Measurements from ENCODE around the gene ASGR2.

The ASGR2 gene

DNA sequence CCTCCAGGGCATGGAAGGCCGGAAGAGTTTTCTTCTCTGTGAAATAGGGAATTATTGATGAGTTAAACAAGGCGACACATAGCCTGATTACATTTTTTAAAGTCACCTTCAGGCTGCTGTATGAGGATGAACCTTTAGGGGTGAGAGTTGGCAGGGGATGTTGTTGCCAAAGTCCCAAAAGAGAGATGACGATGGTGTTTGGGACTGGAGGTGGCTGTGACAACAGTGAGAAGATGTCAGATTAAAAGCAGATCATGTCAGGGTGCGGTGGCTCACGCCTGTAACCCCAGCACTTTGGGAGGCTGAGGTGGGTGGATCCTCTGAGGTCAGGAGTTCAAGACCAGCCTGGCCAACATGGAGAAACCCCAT is 16.8 kb upstream of the ASGR2 start:
- TF ChIP-seq GATA2 (IDR thresholded peaks at IDR 0.05; ENCODE audit: low read depth, low read length) (no peak), GATA3 (IDR thresholded peaks at IDR 0.05; ENCODE audit: low read depth, low read length) (no peak)

DNA sequence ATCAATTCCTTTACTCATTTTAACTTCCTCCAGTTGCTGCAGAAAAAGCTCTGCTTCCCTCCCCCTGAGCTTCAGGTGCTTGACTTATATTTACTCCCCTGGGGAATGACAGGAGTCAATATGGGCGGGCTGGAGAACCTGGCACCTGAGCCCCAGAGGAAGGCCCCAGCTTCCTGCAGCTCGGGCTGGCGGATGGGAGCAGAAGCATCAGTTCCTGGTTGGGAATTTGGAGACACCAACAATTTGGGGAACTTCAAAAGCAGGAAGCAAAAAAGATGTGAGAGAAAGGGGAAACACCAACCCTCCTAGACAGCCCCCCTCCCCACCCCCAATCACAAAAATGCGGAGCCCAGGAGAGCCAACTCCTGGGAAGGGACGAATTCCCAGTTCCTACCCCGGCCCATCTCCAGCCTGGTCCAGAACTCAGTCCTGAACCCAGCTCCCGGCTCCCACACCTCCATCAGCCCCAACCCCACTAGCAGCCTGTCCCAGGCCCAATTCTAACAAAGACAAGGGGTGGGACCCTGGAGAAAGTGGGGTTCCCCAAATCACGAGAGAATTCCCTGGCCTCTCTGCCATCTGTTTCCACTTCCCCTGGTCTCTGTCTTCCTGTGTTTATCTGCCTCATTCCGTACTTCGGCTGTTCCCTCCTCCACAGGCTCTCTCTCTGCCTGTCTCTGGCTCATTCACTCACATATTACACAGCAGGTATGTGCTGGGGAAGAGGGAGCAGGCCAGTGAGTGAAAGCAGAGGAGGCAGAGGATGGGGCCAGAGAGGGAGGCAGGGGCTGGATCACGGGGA is 16.2 kb upstream of the ASGR2 start:
- TF ChIP-seq GATA2 (IDR thresholded peaks at IDR 0.05; ENCODE audit: low read depth, low read length) (no peak), GATA3 (IDR thresholded peaks at IDR 0.05; ENCODE audit: low read depth, low read length) (no peak)

DNA sequence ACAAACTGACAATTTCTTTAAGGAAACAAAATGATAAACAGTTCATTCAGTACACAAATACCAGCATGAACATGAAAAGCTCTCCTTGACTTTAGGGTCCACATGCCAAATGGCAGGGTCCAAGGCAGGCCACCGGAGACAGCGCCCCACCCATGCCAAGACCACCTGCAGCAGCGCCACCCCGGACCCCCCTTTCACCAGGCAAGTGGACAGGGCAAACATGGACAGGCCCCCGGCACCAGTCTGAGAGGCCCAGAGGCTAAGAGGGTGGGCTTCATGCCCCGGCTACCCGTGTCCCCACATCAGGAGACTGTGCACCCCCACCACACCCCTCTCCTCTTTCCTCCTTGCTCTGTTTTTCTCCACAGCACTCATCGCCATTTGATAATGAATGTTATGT is 14.7 kb upstream of the ASGR2 start:
- TF ChIP-seq GATA2 (IDR thresholded peaks at IDR 0.05; ENCODE audit: low read depth, low read length) = no peak
- TF ChIP-seq GATA3 (IDR thresholded peaks at IDR 0.05; ENCODE audit: low read depth, low read length) = no peak

DNA sequence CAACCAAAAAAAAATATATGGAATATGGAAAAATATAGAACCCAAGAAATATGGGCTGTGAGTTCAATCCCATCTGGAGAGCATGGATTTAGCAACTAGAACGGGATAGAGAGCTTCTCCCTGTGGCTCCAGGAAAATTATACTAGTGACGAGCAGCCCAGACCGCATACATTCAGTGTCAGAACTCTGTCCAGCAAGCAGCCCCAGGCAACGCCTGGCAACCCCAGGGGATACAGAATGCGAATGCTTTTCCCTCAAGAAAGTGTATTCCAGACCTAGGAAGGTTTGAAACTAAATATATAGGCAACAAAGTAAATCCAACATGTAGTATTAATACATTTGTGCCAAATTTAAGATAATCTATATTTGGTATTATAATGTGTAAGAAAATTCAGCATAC is 13.5 kb upstream of the ASGR2 start:
- TF ChIP-seq GATA3 (IDR thresholded peaks at IDR 0.05; ENCODE audit: low read depth, low read length) (no peak), GATA2 (IDR thresholded peaks at IDR 0.05; ENCODE audit: low read depth, low read length) (no peak)

DNA sequence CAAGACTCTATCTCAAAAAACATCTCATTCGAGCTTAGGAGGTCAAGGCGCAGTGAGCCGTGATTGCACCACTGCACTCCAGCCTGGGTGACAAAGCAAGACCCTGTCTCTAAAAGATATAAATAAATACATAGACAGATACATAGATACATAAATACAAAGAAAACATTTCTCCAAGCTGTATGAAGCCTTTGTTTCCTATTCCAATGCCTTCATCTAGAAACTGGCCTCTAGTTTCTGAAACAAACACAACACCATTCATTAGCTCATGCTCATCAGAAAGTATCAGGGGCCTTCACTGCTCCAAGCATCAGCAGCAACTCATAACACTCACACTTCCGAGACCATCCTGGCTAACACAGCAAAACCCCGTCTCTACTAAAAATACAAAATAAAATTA is 10.3 kb upstream of the ASGR2 start:
- TF ChIP-seq GATA3 (IDR thresholded peaks at IDR 0.05; ENCODE audit: low read depth, low read length) (no peak), GATA2 (IDR thresholded peaks at IDR 0.05; ENCODE audit: low read depth, low read length) (no peak)

DNA sequence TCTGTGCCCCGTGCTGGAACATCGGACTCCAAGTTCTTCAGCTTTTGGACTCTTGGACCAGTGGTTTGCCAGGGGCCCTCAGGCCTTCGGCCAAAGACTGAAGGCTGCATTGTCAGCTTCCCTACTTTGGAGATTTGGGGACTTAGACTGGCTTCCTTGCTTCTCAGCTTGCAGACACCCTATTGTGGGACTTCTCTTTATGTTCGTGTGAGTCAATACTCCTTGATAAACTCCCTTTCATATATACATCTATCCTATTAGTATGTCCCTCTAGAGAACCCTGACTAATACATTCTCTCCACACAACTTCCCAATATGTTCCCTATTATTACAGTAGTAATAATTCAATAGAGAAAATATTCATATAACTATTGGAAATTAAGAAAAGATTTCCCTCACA is 9.2 kb upstream of the ASGR2 start:
- TF ChIP-seq GATA2 (IDR thresholded peaks at IDR 0.05; ENCODE audit: low read depth, low read length) = no peak
- TF ChIP-seq GATA3 (IDR thresholded peaks at IDR 0.05; ENCODE audit: low read depth, low read length) = no peak

DNA sequence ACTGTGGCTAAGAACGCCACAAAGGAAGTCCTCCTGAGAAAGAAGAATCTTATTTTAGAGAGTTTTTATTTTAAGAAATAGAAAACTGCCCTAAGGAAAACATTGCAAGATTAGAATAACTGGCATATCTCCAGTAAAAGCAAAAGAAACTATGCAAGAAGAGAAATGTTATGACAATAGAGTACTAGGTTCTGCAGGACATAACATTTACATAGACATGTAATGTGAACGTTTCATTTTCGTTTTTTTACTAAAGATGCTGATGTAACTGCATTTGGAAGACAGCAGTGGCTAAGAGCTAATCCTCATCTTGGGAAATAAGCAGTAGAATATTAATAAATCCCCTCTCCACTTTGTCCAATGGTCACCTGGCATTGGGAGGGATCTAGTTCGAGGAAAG is 7.8 kb upstream of the ASGR2 start:
- TF ChIP-seq GATA3 (IDR thresholded peaks at IDR 0.05; ENCODE audit: low read depth, low read length) (no peak), GATA2 (IDR thresholded peaks at IDR 0.05; ENCODE audit: low read depth, low read length) (no peak)

DNA sequence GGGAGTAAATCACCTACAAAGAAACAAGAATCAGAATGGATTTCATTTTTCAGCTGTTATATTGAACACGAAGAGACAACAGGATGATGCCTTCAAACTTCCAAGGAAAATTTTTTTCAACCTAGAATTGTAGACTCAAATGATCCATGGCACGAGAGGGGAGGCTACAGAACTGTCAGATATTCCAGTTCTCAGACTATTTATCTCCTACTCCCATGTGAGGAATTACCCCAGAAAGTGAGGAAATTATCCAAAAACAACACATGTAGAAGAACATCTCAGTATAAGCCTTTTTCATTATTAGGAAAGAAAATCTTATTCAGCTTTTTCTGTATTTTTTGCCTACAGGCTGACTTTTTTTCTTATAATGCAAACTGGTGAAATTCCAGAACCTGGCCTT is 5.5 kb upstream of the ASGR2 start:
- TF ChIP-seq GATA3 (IDR thresholded peaks at IDR 0.05; ENCODE audit: low read depth, low read length) = no peak
- no peak for TF ChIP-seq GATA2 (IDR thresholded peaks at IDR 0.05; ENCODE audit: low read depth, low read length)

DNA sequence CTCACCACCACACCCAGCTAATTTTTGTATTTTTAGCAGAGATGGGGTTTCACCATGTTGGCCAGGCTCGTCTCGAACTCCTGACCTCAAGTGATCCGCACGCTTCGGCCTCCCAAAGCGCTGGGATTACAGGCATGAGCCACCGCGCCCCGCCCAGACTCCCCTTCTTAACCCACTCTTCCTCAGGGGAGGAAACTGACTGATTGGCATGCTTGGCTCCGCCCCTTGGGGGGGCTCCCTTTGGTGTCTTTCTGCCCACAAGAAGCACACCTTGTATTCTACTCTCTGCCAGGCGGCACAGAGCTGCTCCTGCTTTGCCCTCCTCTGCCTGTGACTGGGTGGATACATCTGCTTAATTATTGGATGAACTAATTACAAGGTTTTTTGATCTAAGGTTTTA is 4.7 kb upstream of the ASGR2 start:
- TF ChIP-seq GATA2 (IDR thresholded peaks at IDR 0.05; ENCODE audit: low read depth, low read length) (no peak), GATA3 (IDR thresholded peaks at IDR 0.05; ENCODE audit: low read depth, low read length) (no peak)

DNA sequence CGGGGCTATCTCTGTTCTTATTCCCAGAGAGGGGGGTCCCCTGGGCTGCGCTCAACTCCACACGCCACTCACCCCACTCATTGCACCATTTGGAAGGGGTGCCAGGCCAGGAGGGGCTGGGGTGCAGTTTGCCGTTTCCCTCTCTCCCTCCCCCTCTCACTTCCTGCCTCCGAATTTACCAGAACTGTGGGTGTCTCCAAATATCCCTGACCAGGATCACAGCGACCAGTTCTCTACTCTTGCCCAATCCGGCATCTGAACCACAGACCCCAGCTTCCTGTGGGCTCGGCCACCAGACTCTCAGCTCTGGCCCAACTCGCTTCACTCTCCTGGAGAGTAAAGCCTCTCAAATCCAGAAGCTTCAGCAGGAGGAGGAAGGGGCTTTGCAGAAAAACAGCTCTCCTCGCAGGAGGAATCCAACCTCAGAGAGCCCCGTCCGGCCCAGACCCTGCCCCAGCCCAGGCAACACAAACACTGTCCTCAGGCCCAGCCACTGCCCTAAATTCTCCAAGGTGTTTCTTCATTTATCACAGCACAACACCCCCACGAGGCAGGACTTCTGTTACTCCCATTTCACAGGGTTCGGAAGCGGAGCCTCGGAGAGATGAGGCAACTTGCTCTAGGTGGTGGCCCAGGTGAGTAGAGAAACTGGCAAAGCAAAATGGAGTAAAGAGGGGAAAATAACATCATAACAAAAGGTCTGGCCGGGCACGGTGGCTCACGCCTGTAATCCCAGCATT is 423 bp upstream of the ASGR2 start:
- no peak for TF ChIP-seq GATA2 (IDR thresholded peaks at IDR 0.05; ENCODE audit: low read depth, low read length)
- no peak for TF ChIP-seq GATA3 (IDR thresholded peaks at IDR 0.05; ENCODE audit: low read depth, low read length)

DNA sequence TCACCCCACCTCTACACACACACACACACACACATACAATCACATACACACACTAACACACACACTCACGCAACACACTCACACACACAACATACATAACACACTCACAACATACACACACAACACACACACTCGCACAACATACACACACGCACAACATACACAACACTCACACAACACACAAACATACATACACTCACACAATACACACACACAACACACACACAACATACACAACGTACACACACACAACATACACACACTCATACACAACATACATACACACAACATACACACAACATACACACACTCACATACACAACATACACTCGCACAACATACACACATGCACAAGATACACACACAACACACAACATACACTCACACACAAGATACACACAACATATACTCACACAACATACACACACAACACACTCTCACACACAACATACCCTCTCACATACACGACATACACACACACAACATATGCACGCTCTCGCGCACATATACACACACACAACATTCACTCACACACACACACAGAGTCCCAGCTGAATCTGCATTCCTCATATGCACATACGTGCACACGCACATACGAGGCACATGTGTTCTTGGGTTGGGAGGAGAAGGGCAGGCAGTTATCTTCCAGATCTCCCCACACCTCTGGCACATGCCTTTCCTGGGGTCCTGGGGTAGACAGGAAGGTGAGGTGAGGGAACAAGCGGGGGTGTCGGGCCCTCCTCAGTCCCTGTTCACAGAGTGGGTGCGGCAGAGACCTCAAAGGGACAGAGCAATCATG is 1.1 kb downstream of the ASGR2 start:
- TF ChIP-seq GATA2 (IDR thresholded peaks at IDR 0.05; ENCODE audit: low read depth, low read length) (no peak), GATA3 (IDR thresholded peaks at IDR 0.05; ENCODE audit: low read depth, low read length) (no peak)

DNA sequence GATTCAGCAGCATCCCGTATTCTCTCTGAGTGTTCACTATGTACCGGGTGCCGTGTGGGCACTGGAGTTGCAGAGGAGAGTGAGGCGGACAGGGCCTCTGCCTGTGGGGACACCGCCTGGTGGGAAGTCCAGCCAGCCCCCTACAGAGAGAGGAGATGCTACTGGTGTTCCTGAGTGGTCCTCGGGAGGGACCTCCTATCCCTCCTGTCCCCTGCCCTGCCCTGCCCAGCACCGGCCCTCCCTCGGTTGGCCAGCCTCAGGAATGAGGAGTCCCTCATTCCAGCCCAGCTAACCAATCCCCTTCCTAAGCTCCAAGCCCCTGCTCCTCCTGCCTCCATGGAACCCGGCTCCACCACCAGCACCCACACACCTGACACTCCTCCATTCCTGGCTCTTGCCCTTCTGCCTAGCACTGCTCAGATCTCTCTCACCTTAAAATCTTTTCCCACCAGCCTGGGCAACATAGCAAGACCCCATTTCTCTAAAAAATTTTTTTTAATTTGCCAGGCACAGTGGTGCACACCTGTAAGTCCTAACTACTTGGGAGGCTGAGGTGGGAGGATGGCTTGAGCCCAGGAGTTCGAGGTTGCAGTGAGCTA is 2.0 kb downstream of the ASGR2 start:
- TF ChIP-seq GATA2 (IDR thresholded peaks at IDR 0.05; ENCODE audit: low read depth, low read length) (no peak), GATA3 (IDR thresholded peaks at IDR 0.05; ENCODE audit: low read depth, low read length) (no peak)

DNA sequence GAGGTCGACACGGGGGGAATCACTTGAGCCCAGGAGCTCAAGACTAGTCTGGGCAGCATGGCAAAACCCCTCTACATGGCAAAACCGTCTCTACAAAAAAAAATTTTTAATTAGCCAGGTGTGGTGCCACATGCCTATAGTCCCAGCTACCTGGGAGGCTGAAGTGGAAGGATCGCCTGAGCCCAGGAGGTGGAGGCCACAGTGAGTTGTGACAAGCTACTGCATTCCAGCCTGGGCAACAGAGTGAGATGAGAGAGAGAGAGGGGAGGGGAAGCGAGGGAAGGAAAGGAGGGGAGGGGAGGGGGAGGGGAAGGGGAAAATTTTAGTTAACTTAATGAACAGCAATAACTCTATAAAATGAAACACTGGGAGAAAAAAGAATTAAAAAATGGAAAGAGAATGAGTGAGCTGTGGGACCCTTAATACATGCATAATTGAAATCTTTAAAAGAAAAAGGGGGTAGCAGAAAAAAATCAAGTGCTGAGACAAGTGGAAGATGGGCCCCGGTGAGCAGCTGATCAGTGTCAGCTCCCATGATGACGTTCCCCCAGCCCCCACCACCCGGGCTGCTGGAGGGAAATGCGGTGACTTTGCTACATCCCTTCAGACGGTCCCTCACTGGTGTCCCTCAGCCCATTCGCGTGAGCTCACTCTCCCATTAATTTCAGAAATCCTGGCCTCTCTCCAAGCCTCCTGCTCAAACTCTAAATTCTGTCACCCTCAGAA is 2.7 kb downstream of the ASGR2 start:
- no peak for TF ChIP-seq GATA2 (IDR thresholded peaks at IDR 0.05; ENCODE audit: low read depth, low read length)
- no peak for TF ChIP-seq GATA3 (IDR thresholded peaks at IDR 0.05; ENCODE audit: low read depth, low read length)

Data from SH-SY5Y (cell line).